ENCODE measurements around the gene BLTP1. TPM values are rescaled to one million over a fixed set of nuclear protein-coding genes. Genes with fewer than 3 reads are reported as not detected.

Gene BLTP1
- polyA plus RNA-seq, 3 donors, result 2.7 to 35.1 (median 3.3) TPM

DNA sequence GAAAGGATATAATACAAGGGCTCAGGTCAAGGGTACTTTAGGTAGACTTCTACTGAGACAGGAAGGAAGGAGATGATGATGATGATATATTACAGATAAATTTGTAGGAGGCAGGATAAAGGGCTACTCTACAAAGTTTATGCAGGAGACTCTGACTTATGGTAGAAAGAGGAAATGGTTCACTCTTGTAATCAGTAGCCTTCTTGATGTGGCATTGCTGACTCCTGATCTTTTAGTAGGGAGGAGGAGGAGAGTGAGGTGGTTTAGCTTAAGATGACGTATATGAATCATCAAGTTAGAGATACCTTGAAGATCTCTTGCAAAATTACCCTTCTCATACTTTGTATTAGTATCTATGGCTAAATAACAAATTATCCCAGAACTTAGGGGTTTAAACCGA lies 4.7 kb downstream of the BLTP1 start:
- Mint-ChIP-seq H3K4me1 (peaks cover 25% of the 10 kb centered on the region), H3K36me3 (peaks cover 23 to 37% of the 10 kb centered on the region in 2 donors), H3K4me3 (no peak overlapping the region), H3K9me3 (peaks cover 0 to 2% (median 0%) of the 10 kb centered on the region in 7 donors), H3K27ac (peak overlapping the region in 2 of 7 donors; percentile 0 to 34), H3K27me3 (ENCODE audit: low read depth in 3 of 3) (peaks cover 0 to 2% (median 0%) of the 10 kb centered on the region in 3 donors)
- 100% methylated on average over 1 of the region's 2 CpGs for WGBS (ENCODE audit: insufficient coverage)
- Histone ChIP-seq H3K4me3 (replicated peaks in 1 of 3; ENCODE audit: low read depth in 2 of 3, low read length in 3 of 3) (no peak overlapping the region), H3K36me3 (replicated peaks in 1 of 2; ENCODE audit: control insufficient read depth in 1 of 2, insufficient read depth in 2 of 2, low read length in 2 of 2) (peaks cover 11 to 48% of the 10 kb centered on the region in 2 donors), H3K4me2 (replicated peaks; ENCODE audit: extremely low read depth, low read length, poor library complexity, severe bottlenecking) (no peak overlapping the region), H3K9ac (ENCODE audit: insufficient read depth, low read length, poor library complexity, severe bottlenecking) (no peak overlapping the region), H4K20me1 (ENCODE audit: insufficient read depth, low read length) (peaks cover 20% of the 10 kb centered on the region), H2AFZ (ENCODE audit: insufficient read depth, low read depth, low read length, poor library complexity, severe bottlenecking) (no peak overlapping the region), H3K27me3 (ENCODE audit: control insufficient read depth in 2 of 2, insufficient read depth in 2 of 2, low read length in 2 of 2) (no peaks in the 10 kb centered on the region), H3K79me2 (ENCODE audit: insufficient read depth, low read length) (peaks cover 82% of the 10 kb centered on the region), H3K4me1 (ENCODE audit: control insufficient read depth in 1 of 2, insufficient read depth in 2 of 2, low read length in 2 of 2) (peaks cover 12 to 13% of the 10 kb centered on the region in 2 donors), H3K9me3 (replicated peaks in 1 of 2; ENCODE audit: control insufficient read depth in 1 of 2, insufficient read depth in 1 of 2, low read length in 2 of 2) (no peaks in the 10 kb centered on the region), H3K27ac (ENCODE audit: low read depth in 1 of 2, low read length in 2 of 2) (peak overlapping the region in 1 of 2 donors; percentile 0)
- DNase-seq, result no peak
- intact Hi-C loops (cut with micrococcal nuclease), result no loop called here
- TF ChIP-seq, protein P1, sequence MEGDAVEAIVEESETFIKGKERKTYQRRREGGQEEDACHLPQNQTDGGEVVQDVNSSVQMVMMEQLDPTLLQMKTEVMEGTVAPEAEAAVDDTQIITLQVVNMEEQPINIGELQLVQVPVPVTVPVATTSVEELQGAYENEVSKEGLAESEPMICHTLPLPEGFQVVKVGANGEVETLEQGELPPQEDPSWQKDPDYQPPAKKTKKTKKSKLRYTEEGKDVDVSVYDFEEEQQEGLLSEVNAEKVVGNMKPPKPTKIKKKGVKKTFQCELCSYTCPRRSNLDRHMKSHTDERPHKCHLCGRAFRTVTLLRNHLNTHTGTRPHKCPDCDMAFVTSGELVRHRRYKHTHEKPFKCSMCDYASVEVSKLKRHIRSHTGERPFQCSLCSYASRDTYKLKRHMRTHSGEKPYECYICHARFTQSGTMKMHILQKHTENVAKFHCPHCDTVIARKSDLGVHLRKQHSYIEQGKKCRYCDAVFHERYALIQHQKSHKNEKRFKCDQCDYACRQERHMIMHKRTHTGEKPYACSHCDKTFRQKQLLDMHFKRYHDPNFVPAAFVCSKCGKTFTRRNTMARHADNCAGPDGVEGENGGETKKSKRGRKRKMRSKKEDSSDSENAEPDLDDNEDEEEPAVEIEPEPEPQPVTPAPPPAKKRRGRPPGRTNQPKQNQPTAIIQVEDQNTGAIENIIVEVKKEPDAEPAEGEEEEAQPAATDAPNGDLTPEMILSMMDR (IDR thresholded peaks at IDR 0.05), result no peak

DNA sequence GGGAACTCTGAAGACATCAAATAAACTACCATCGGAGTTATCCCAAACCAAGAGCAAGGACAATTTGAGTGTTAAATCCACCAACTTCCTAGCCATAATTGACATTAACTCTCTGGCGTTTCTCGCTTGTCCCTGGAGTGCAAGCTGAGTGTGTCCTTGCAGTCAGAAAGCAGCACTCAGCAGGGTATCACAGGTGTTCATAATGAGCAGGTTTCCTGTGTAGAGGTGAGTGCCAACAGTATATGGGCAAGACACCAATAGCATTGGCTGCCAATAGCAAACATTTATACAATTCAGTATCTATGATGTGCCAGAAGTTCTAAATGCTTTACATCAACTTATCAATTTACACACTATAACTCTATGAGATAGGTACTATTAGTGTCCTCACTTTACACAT lies 11.2 kb downstream of the BLTP1 start:
- intact Hi-C loops (cut with micrococcal nuclease), result no loop called here
- H3K9ac ChIP-seq (ENCODE audit: insufficient read depth, low read length, poor library complexity, severe bottlenecking), result no peak overlapping the region
- Mint-ChIP-seq H3K4me1 (peaks cover 35% of the 10 kb centered on the region), H3K9me3 (peaks cover 0 to 1% (median 0%) of the 10 kb centered on the region in 7 donors), H3K27ac (peak overlapping the region in 5 of 7 donors; percentile 30 to 66 (median 46)), H3K36me3 (peaks cover 3 to 13% of the 10 kb centered on the region in 2 donors), H3K27me3 (ENCODE audit: low read depth in 3 of 3) (no peaks in the 10 kb centered on the region), H3K4me3 (no peak overlapping the region)
- DNase-seq, result no peak
- 100% methylated on average over 1 of the region's 3 CpGs for WGBS (ENCODE audit: insufficient coverage)
- H3K79me2 ChIP-seq (ENCODE audit: insufficient read depth, low read length), result peaks cover 44% of the 10 kb centered on the region
- H3K36me3 ChIP-seq (replicated peaks in 1 of 2; ENCODE audit: control insufficient read depth in 1 of 2, insufficient read depth in 2 of 2, low read length in 2 of 2), result peaks cover 7 to 22% of the 10 kb centered on the region in 2 donors
- H3K27ac ChIP-seq (ENCODE audit: low read depth in 1 of 2, low read length in 2 of 2), result peak overlapping the region in 1 of 2 donors; percentile 64
- TF ChIP-seq, protein P1 (IDR thresholded peaks at IDR 0.05), result no peak
- peaks cover 38% of the 10 kb centered on the region for H4K20me1 ChIP-seq (ENCODE audit: insufficient read depth, low read length)
- no peak overlapping the region for H3K4me3 ChIP-seq (replicated peaks in 1 of 3; ENCODE audit: low read depth in 2 of 3, low read length in 3 of 3)
- peaks cover 21 to 24% of the 10 kb centered on the region in 2 donors for H3K4me1 ChIP-seq (ENCODE audit: control insufficient read depth in 1 of 2, insufficient read depth in 2 of 2, low read length in 2 of 2)
- H3K9me3 ChIP-seq (replicated peaks in 1 of 2; ENCODE audit: control insufficient read depth in 1 of 2, insufficient read depth in 1 of 2, low read length in 2 of 2), result no peaks in the 10 kb centered on the region
- H3K4me2 ChIP-seq (replicated peaks; ENCODE audit: extremely low read depth, low read length, poor library complexity, severe bottlenecking), result no peak overlapping the region
- H2AFZ ChIP-seq (ENCODE audit: insufficient read depth, low read depth, low read length, poor library complexity, severe bottlenecking), result no peak overlapping the region
- H3K27me3 ChIP-seq (ENCODE audit: control insufficient read depth in 2 of 2, insufficient read depth in 2 of 2, low read length in 2 of 2), result no peaks in the 10 kb centered on the region

Data from CD14-positive monocyte (primary cell).